ENCODE data around the gene PACS1.

PACS1 gene

GRCh38 chr11:66050581-66051231 is 19.4 kb upstream of the PACS1 start:
- DNase-seq, result no peak

- DNase-seq, result no peak
Observed at GRCh38 chr11:66051371-66051765, 18.7 kb upstream of the PACS1 start.

GRCh38 chr11:66051766-66052663 is 18.1 kb upstream of the PACS1 start, which contains the start of gene SF3B2:
TSS of gene SF3B2 (plus strand) at chr11:66052364. CDS start at chr11:66052385, 21 bp downstream.
- DNase-seq, result peak; percentile 97

- no peak for DNase-seq
Observed at GRCh38 chr11:66052664-66052982, 17.4 kb upstream of the PACS1 start.

- DNase-seq, result no peak
Observed at GRCh38 chr11:66055021-66055420, 15.1 kb upstream of the PACS1 start.

- DNase-seq, result no peak
Observed at GRCh38 chr11:66056501-66056900, 13.6 kb upstream of the PACS1 start.

- DNase-seq, result no peak
Observed at GRCh38 chr11:66059966-66060680, 9.9 kb upstream of the PACS1 start.

- DNase-seq, result no peak
Observed at GRCh38 chr11:66061268-66061667, 8.8 kb upstream of the PACS1 start.

- no peak for DNase-seq
Observed at GRCh38 chr11:66062408-66062807, 7.7 kb upstream of the PACS1 start.

- no peak for DNase-seq
Observed at GRCh38 chr11:66063900-66064299, 6.2 kb upstream of the PACS1 start.

- no peak for DNase-seq
Observed at GRCh38 chr11:66064571-66064970, 5.5 kb upstream of the PACS1 start.

- no peak for DNase-seq
Observed at GRCh38 chr11:66066751-66067150, 3.3 kb upstream of the PACS1 start.

GRCh38 chr11:66067640-66068039 is 2.4 kb upstream of the PACS1 start:
- DNase-seq, result no peak

GRCh38 chr11:66068154-66068821 is 1.8 kb upstream of the PACS1 start:
- DNase-seq, result peak; percentile 82

GRCh38 chr11:66068923-66069714 is 953 bp upstream of the PACS1 start:
- DNase-seq, result peak; percentile 55

GRCh38 chr11:66070604-66071380 is 720 bp downstream of the PACS1 start:
- DNase-seq, result peak; percentile 32

- DNase-seq, result peak; percentile 46
Observed at GRCh38 chr11:66071381-66071801, 1.3 kb downstream of the PACS1 start.

GRCh38 chr11:66072081-66072480 is 2.0 kb downstream of the PACS1 start:
- DNase-seq, result no peak

- DNase-seq, result no peak
Observed at GRCh38 chr11:66072518-66072917, 2.4 kb downstream of the PACS1 start.

- no peak for DNase-seq
Observed at GRCh38 chr11:66073669-66074068, 3.6 kb downstream of the PACS1 start.

- no peak for DNase-seq
Observed at GRCh38 chr11:66075273-66075672, 5.2 kb downstream of the PACS1 start.
